Measurements from ENCODE around the gene UTY. TPM values are rescaled to one million over a fixed set of nuclear protein-coding genes. Genes with fewer than 3 reads are reported as not detected.

Gene UTY
- total and polyA plus RNA-seq, 7 donors: 2.3 to 42.1 (median 18.6) TPM; not detected in 3

GRCh38 chrY:13451572-13451971 is 28.3 kb downstream of the UTY start:
- H3K27ac ChIP-seq: no peak overlapping the region
- H3K36me3 ChIP-seq: peaks cover 0 to 3% (median 0%) of the 10 kb centered on the region in 4 donors
- H3K27me3 ChIP-seq: no peaks in the 10 kb centered on the region
- intact Hi-C loops (cut with DNase I): no loop called here
- H3K4me1 ChIP-seq: no peaks in the 10 kb centered on the region
- H3K9me3 ChIP-seq: no peaks in the 10 kb centered on the region
- DNase-seq: no peak
- TF ChIP-seq EP300 (IDR thresholded peaks at IDR 0.05) (no peak), CTCF (IDR thresholded peaks at IDR 0.05) (no peak), POLR2AphosphoS5 (IDR thresholded peaks at IDR 0.05) (no peak), POLR2A (IDR thresholded peaks at IDR 0.05) (no peak)
- 76 to 91% methylated on average over 3 of the region's 3 CpGs for WGBS, 2 donors
- no peak overlapping the region for H3K4me3 ChIP-seq

- intact Hi-C loops (cut with DNase I): no loop called here
- Histone ChIP-seq H3K27me3 (no peaks in the 10 kb centered on the region), H3K36me3 (peaks cover 0 to 3% (median 0%) of the 10 kb centered on the region in 4 donors), H3K4me3 (no peak overlapping the region), H3K9me3 (no peaks in the 10 kb centered on the region), H3K27ac (no peak overlapping the region), H3K4me1 (no peaks in the 10 kb centered on the region)
- TF ChIP-seq CTCF (IDR thresholded peaks at IDR 0.05) (no peak), EP300 (IDR thresholded peaks at IDR 0.05) (no peak), POLR2A (IDR thresholded peaks at IDR 0.05) (no peak), POLR2AphosphoS5 (IDR thresholded peaks at IDR 0.05) (no peak)
- WGBS, 2 donors: 92 to 94% methylated on average over 11 of the region's 11 CpGs
- DNase-seq: no peak
Measured at GRCh38 chrY:13450596-13451130, 29.2 kb downstream of the UTY start.

GRCh38 chrY:13445566-13445965 is 34.3 kb downstream of the UTY start:
- intact Hi-C loops (cut with DNase I): no loop called here
- Histone ChIP-seq H3K4me3 (no peak overlapping the region), H3K36me3 (peaks cover 0 to 3% (median 0%) of the 10 kb centered on the region in 4 donors), H3K4me1 (no peaks in the 10 kb centered on the region), H3K27ac (no peak overlapping the region), H3K9me3 (no peaks in the 10 kb centered on the region), H3K27me3 (no peaks in the 10 kb centered on the region)
- 58 to 71% methylated on average over 1 of the region's 1 CpG for WGBS, 2 donors
- no peak for DNase-seq
- TF ChIP-seq EP300 (IDR thresholded peaks at IDR 0.05) (no peak), CTCF (IDR thresholded peaks at IDR 0.05) (no peak), POLR2A (IDR thresholded peaks at IDR 0.05) (no peak), POLR2AphosphoS5 (IDR thresholded peaks at IDR 0.05) (no peak)

GRCh38 chrY:13443146-13443545 is 36.7 kb downstream of the UTY start:
- H3K27ac ChIP-seq: no peak overlapping the region
- H3K4me3 ChIP-seq: no peak overlapping the region
- TF ChIP-seq CTCF (IDR thresholded peaks at IDR 0.05) (no peak), EP300 (IDR thresholded peaks at IDR 0.05) (no peak), POLR2A (IDR thresholded peaks at IDR 0.05) (no peak), POLR2AphosphoS5 (IDR thresholded peaks at IDR 0.05) (no peak)
- no peaks in the 10 kb centered on the region for H3K9me3 ChIP-seq
- whole genome bisulfite sequencing, 2 donors: 84 to 89% methylated on average over 7 of the region's 7 CpGs
- peaks cover 0 to 3% (median 0%) of the 10 kb centered on the region in 4 donors for H3K36me3 ChIP-seq
- H3K4me1 ChIP-seq: no peaks in the 10 kb centered on the region
- intact Hi-C loops (cut with DNase I): no loop called here
- DNase-seq: no peak
- no peaks in the 10 kb centered on the region for H3K27me3 ChIP-seq

- WGBS, 2 donors: 97 to 100% methylated on average over 1 of the region's 1 CpG
- intact Hi-C loops (cut with DNase I): no loop called here
- no peaks in the 10 kb centered on the region for H3K9me3 ChIP-seq
- DNase-seq: no peak
- H3K36me3 ChIP-seq: no peaks in the 10 kb centered on the region
- no peak overlapping the region for H3K4me3 ChIP-seq
- no peaks in the 10 kb centered on the region for H3K27me3 ChIP-seq
- H3K27ac ChIP-seq: no peak overlapping the region
- H3K4me1 ChIP-seq: no peaks in the 10 kb centered on the region
- TF ChIP-seq POLR2A (IDR thresholded peaks at IDR 0.05) (no peak), POLR2AphosphoS5 (IDR thresholded peaks at IDR 0.05) (no peak), CTCF (IDR thresholded peaks at IDR 0.05) (no peak), EP300 (IDR thresholded peaks at IDR 0.05) (no peak)
Measured at GRCh38 chrY:13440811-13441210, 39.0 kb downstream of the UTY start.

Data from sigmoid colon (tissue), 7 donors.